Measurements from ENCODE around the gene GOLPH3L.
"Not testable (repeated sequence)": the region's sequence is repeated elsewhere in the genome, so short reads cannot be mapped to it uniquely, and the experiment has no call there.

GOLPH3L gene

DNA sequence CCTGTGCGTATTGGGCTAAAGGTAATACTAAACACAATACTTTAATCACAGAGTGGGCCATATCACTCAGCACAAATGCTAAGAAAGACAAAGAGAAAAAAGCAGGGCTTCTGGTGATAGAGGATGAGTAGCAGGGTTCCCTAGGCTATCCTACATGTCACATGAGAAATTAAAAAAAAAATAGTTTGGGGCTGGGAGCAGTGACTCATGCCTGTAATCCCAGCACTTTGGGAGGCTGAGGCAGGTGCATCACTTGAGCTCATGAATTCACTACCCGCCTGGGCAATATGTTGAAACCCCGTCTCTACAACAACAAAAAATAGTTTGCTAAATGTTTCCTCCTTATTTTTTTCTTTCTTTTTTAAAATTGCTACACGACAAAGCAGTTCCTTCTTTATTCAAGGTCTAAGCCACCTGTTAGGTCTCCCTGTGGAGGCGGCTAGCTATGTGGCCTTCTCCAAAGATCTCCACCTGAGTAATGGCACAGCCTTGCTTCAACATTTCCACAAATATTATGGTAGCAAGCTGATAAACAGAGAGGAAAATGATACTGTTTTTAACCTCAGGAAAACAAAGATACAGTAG is 69.0 kb downstream of the GOLPH3L start:
- TF ChIP-seq EZH2 (optimal IDR thresholded peaks at IDR 0.05; ENCODE audit: low read depth, low read length) = no peak
- TF ChIP-seq EZH2phosphoT487 (IDR thresholded peaks at IDR 0.05; ENCODE audit: low read length) = no peak
- no peak for DNase-seq
- H3K9me2 ChIP-seq (replicated peaks; ENCODE audit: insufficient read depth, low read length) = no peaks in the 10 kb centered on the region
- H3K4me1 ChIP-seq (ENCODE audit: low read length) = peaks cover 11% of the 10 kb centered on the region
- H3K9ac ChIP-seq (ENCODE audit: low read length) = peak overlapping the region; percentile 91
- no peaks in the 10 kb centered on the region for H4K20me1 ChIP-seq (ENCODE audit: insufficient read depth, low read length)
- peak overlapping the region; percentile 91 for H3K4me2 ChIP-seq (ENCODE audit: low read depth, low read length)
- peaks cover 17% of the 10 kb centered on the region for H3K36me3 ChIP-seq (replicated peaks; ENCODE audit: insufficient read depth, low read length)
- H3K79me2 ChIP-seq (ENCODE audit: low read length) = peaks cover 59% of the 10 kb centered on the region
- no peaks in the 10 kb centered on the region for H3K9me3 ChIP-seq (replicated peaks; ENCODE audit: insufficient read depth, low read length)
- H3K4me3 ChIP-seq (ENCODE audit: low read length) = peak overlapping the region; percentile 83
- H3F3A ChIP-seq (ENCODE audit: insufficient read depth, low read length) = peaks cover 6% of the 10 kb centered on the region; the same call in 1 of the 2 replicates
- no peaks in the 10 kb centered on the region for H3K27me3 ChIP-seq (replicated peaks; ENCODE audit: insufficient read depth, low read length)
- peak overlapping the region; percentile 86; the same call in 1 of the 2 replicates for H3K27ac ChIP-seq (ENCODE audit: low read length)
- no peak overlapping the region for H2AFZ ChIP-seq (ENCODE audit: low read length)

DNA sequence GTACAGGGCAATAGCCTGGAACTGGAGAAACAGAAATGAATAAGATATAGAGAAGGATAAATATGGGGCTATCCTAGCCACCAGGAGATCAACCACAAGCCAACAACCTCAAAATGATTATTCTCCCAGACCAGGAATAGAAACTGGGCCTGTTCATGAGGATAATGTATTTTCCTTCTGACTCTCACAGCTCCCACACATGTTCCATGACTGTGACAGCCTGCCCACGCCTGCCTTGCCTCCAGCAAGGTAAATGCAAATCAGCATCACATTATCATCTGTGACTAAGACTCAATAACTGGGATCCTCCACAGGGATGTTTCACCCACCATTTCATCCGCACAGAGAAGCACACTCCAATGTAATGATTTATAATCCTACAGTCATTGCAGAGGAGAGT is 70.8 kb downstream of the GOLPH3L start:
- Histone ChIP-seq H4K20me1 (ENCODE audit: insufficient read depth, low read length) (no peaks in the 10 kb centered on the region), H3K79me2 (ENCODE audit: low read length) (peaks cover 62% of the 10 kb centered on the region), H3K4me3 (ENCODE audit: low read length) (no peak overlapping the region), H3K4me2 (ENCODE audit: low read depth, low read length) (no peak overlapping the region), H3K36me3 (replicated peaks; ENCODE audit: insufficient read depth, low read length) (peaks cover 21% of the 10 kb centered on the region), H3K27ac (ENCODE audit: low read length) (no peak overlapping the region), H3K27me3 (replicated peaks; ENCODE audit: insufficient read depth, low read length) (no peaks in the 10 kb centered on the region), H3F3A (ENCODE audit: insufficient read depth, low read length) (peaks cover 14% of the 10 kb centered on the region), H3K4me1 (ENCODE audit: low read length) (peaks cover 15% of the 10 kb centered on the region), H3K9me3 (replicated peaks; ENCODE audit: insufficient read depth, low read length) (no peaks in the 10 kb centered on the region), H3K9me2 (replicated peaks; ENCODE audit: insufficient read depth, low read length) (no peaks in the 10 kb centered on the region), H3K9ac (ENCODE audit: low read length) (no peak overlapping the region), H2AFZ (ENCODE audit: low read length) (no peak overlapping the region)
- TF ChIP-seq, protein P1, sequence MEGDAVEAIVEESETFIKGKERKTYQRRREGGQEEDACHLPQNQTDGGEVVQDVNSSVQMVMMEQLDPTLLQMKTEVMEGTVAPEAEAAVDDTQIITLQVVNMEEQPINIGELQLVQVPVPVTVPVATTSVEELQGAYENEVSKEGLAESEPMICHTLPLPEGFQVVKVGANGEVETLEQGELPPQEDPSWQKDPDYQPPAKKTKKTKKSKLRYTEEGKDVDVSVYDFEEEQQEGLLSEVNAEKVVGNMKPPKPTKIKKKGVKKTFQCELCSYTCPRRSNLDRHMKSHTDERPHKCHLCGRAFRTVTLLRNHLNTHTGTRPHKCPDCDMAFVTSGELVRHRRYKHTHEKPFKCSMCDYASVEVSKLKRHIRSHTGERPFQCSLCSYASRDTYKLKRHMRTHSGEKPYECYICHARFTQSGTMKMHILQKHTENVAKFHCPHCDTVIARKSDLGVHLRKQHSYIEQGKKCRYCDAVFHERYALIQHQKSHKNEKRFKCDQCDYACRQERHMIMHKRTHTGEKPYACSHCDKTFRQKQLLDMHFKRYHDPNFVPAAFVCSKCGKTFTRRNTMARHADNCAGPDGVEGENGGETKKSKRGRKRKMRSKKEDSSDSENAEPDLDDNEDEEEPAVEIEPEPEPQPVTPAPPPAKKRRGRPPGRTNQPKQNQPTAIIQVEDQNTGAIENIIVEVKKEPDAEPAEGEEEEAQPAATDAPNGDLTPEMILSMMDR (IDR thresholded peaks at IDR 0.05; ENCODE audit: low read length) = no peak
- no peak for TF ChIP-seq EZH2phosphoT487 (IDR thresholded peaks at IDR 0.05; ENCODE audit: low read length)
- no peak for TF ChIP-seq EZH2 (optimal IDR thresholded peaks at IDR 0.05; ENCODE audit: low read depth, low read length)
- DNase-seq = no peak

DNA sequence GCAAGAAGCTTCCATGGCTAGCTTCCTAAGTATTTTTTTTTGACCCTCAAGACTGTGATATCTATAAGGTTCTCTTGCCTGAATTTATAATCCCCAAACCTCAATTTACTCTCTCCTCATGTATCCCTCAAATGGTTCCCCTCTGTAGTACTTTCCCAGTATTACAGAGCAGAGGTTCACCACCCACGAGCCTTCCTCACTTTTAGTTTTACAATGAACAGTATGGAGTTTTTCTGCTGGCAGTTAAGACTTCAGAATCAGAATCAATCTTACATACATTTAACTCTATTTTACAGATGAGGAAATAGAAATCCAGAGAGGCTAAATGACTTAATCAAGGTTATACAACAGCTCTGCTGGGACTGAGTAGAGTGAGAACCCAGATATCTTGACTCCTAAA is 72.4 kb downstream of the GOLPH3L start:
- H3K4me3 ChIP-seq (ENCODE audit: low read length); DNase-seq; H3K27me3 ChIP-seq (replicated peaks; ENCODE audit: insufficient read depth, low read length); H3K4me2 ChIP-seq (ENCODE audit: low read depth, low read length); H3K9me2 ChIP-seq (replicated peaks; ENCODE audit: insufficient read depth, low read length); H2AFZ ChIP-seq (ENCODE audit: low read length); H3K27ac ChIP-seq (ENCODE audit: low read length); H3K9ac ChIP-seq (ENCODE audit: low read length); H4K20me1 ChIP-seq (ENCODE audit: insufficient read depth, low read length); H3K9me3 ChIP-seq (replicated peaks; ENCODE audit: insufficient read depth, low read length): not testable (repeated sequence)
- Histone ChIP-seq H3K79me2 (ENCODE audit: low read length) (peaks cover 69% of the 10 kb centered on the region), H3F3A (ENCODE audit: insufficient read depth, low read length) (peaks cover 14% of the 10 kb centered on the region), H3K4me1 (ENCODE audit: low read length) (peaks cover 15% of the 10 kb centered on the region), H3K36me3 (replicated peaks; ENCODE audit: insufficient read depth, low read length) (peaks cover 25% of the 10 kb centered on the region)

DNA sequence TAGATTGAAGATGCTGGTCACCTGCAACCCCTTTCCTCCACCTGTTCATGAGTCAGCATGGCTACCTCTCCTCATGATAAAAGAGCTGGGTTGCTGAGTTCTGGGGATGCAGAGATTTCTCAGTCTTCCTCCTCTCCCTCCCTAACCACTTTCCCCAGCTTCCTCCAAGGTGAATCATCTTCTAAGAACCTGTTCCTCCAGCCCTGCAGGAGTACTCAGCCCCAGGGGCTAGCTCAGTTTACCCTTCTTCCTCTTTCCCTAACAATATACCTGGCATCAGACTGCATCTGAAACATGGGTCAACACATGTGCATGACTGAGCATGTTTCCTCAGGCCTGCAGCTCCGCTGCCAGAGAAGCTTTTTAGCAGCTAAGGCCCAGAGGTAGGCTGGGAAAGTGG is 72.8 kb downstream of the GOLPH3L start:
- H3K9me3 ChIP-seq (replicated peaks; ENCODE audit: insufficient read depth, low read length); H2AFZ ChIP-seq (ENCODE audit: low read length); H4K20me1 ChIP-seq (ENCODE audit: insufficient read depth, low read length); DNase-seq; H3K27me3 ChIP-seq (replicated peaks; ENCODE audit: insufficient read depth, low read length); H3K9me2 ChIP-seq (replicated peaks; ENCODE audit: insufficient read depth, low read length); H3K4me3 ChIP-seq (ENCODE audit: low read length); H3K9ac ChIP-seq (ENCODE audit: low read length); H3K4me2 ChIP-seq (ENCODE audit: low read depth, low read length); H3K27ac ChIP-seq (ENCODE audit: low read length): not testable (repeated sequence)
- Histone ChIP-seq H3K79me2 (ENCODE audit: low read length) (peaks cover 72% of the 10 kb centered on the region), H3K4me1 (ENCODE audit: low read length) (peaks cover 15% of the 10 kb centered on the region), H3K36me3 (replicated peaks; ENCODE audit: insufficient read depth, low read length) (peaks cover 28% of the 10 kb centered on the region), H3F3A (ENCODE audit: insufficient read depth, low read length) (peaks cover 14% of the 10 kb centered on the region)

Data from MM.1S (cell line).